LNCaP clone FGC (cell line): ENCODE measurements around the gene TMEM52.
A peak's percentile ranks its signal among the peaks of the same experiment; 100 is the strongest.

ENCODE experiments used
- DNase-seq: peaks from one replicate; pipeline ENCODE4 v3.0.0-alpha.2; 2011; ENCODE audit warnings: low read depth
- H3K4me3 ChIP-seq: 2 replicates; pipeline ENCODE4 v1.5.1; 2011; ENCODE audit warnings: mild to moderate bottlenecking, low read depth, low read length, control low read depth
- TF ChIP-seq, protein P1 (sequence below): IDR thresholded peaks from 2 replicates; pipeline ENCODE4 v1.5.1; 2012; ENCODE audit warnings: mild to moderate bottlenecking; ENCODE audit not compliant: control insufficient read depth, insufficient read depth; ENCODE audit errors: extremely low read depth

Gene TMEM52

GRCh38 chr1:1918901-1919303, at the start of gene TMEM52:
TMEM52 (minus strand) TSS chr1:1919279; CDS start chr1:1919265, 14 bp downstream.
- TF ChIP-seq, protein P1, sequence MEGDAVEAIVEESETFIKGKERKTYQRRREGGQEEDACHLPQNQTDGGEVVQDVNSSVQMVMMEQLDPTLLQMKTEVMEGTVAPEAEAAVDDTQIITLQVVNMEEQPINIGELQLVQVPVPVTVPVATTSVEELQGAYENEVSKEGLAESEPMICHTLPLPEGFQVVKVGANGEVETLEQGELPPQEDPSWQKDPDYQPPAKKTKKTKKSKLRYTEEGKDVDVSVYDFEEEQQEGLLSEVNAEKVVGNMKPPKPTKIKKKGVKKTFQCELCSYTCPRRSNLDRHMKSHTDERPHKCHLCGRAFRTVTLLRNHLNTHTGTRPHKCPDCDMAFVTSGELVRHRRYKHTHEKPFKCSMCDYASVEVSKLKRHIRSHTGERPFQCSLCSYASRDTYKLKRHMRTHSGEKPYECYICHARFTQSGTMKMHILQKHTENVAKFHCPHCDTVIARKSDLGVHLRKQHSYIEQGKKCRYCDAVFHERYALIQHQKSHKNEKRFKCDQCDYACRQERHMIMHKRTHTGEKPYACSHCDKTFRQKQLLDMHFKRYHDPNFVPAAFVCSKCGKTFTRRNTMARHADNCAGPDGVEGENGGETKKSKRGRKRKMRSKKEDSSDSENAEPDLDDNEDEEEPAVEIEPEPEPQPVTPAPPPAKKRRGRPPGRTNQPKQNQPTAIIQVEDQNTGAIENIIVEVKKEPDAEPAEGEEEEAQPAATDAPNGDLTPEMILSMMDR, result peak; percentile 26; the same call in 1 of the 2 replicates
- peak within 1 kb of the TSS; percentile 63 for H3K4me3 ChIP-seq
- DNase-seq, result peak; percentile 23

GRCh38 chr1:1967879-1968278, 48.8 kb upstream of the TMEM52 start:
- no peak overlapping the region for H3K4me3 ChIP-seq
- no peak for DNase-seq
- TF ChIP-seq, protein P1, result no peak

DNA sequence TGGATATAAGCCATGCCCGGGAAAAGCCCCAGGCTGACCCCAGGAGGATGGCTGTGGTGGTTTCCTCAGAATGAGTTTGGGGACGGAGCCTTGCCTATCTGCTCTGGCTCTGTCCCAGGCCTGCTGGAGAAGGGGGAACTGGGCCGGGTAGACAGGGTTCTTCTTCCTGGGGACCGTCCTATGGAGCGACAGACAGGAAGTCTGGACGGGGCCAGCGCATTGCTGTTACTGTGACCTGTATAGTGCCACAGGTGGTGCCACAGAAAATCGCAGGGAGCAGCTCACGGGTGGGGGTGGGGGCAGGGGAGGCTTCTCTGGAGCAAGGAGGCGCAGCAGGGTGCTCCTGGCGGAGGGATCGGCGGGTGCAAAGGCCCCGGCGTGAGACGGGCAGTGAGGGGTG, 48.1 kb upstream of the TMEM52 start:
- no peak overlapping the region for H3K4me3 ChIP-seq
- DNase-seq, result no peak
- TF ChIP-seq, protein P1, result no peak

GRCh38 chr1:1966071-1966740, 47.1 kb upstream of the TMEM52 start:
- TF ChIP-seq, protein P1, result no peak
- no peak for DNase-seq
- no peak overlapping the region for H3K4me3 ChIP-seq

DNA sequence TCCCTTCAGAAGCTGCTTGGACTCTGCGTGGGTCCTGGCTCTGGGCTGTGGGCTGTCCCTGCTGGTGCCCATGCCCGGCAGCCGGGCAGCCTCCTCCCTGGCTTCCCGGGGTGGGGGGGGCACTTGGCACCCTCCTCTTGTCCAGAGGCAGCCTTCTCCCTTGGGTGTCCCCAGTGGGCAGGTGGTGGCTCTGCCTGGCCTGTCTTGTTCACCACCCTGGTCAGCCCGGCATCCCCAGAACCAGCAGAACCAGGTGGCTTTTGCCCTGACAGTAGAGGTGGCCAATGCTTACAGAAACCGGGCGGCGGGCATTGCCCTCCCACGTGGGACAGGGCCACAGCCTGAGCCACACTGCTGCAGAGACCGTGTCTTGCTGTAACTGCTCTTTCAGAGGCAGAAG, 46.5 kb upstream of the TMEM52 start:
- no peak for DNase-seq
- H3K4me3 ChIP-seq, result no peak overlapping the region
- TF ChIP-seq, protein P1, result no peak

DNA sequence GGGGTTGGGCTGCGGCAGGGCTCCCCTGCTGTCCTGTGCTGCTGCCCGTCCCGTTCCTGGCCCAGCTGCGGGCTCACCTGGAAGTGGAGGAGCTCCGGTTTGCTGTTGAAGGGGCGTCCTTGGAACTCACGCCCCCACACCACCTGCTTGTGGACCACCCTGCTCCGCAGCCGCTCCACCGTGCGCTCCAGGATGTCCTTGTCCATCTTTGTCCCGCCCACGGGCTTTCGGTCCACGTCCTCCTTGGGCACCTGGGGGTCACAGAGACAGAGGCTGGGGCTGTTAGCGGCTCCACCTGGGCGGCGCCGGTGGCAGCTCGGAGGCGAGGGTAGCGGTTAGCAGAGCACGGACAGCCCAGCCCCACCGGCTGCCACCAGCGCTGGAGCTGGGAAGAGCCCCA, 45.7 kb upstream of the TMEM52 start:
- DNase-seq, result no peak
- H3K4me3 ChIP-seq, result no peak overlapping the region
- TF ChIP-seq, protein P1, result no peak

GRCh38 chr1:1963570-1963969, 44.5 kb upstream of the TMEM52 start:
- no peak for DNase-seq
- H3K4me3 ChIP-seq, result no peak overlapping the region
- TF ChIP-seq, protein P1, result no peak
